ENCODE data around the gene STAMBP. TPM values are rescaled to one million over a fixed set of nuclear protein-coding genes. Genes with fewer than 3 reads are reported as not detected.
"Not testable (repeated sequence)": the region's sequence is repeated elsewhere in the genome, so short reads cannot be mapped to it uniquely, and the experiment has no call there.

Gene STAMBP
- polyA plus RNA-seq, 3 donors: 15.1 to 27.9 (median 18.1) TPM

DNA sequence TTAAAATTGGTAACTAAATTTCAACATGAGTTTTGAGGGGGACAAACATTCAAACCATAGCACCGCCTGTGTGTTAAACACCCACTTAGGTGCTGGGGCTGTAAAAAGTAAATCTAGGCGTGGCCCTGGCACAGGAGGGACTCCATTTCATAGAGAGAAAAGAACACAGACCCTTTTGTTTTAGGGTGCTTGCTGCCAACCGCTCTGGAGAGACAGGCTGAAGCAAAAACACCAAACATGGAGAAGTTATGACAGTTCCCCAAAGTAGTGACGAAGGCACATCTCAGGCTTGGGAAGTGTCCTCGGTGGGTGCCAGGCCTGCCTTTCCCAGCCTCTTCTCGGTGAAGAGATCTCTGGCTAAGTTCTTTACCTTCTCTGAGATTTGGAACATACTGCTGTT is 69.2 kb downstream of the STAMBP start:
- no peak overlapping the region for H3K27ac ChIP-seq (ENCODE audit: low read depth, low read length)
- WGBS, 3 donors: 64 to 75% (median 74%) methylated on average over 6 of the region's 6 CpGs

DNA sequence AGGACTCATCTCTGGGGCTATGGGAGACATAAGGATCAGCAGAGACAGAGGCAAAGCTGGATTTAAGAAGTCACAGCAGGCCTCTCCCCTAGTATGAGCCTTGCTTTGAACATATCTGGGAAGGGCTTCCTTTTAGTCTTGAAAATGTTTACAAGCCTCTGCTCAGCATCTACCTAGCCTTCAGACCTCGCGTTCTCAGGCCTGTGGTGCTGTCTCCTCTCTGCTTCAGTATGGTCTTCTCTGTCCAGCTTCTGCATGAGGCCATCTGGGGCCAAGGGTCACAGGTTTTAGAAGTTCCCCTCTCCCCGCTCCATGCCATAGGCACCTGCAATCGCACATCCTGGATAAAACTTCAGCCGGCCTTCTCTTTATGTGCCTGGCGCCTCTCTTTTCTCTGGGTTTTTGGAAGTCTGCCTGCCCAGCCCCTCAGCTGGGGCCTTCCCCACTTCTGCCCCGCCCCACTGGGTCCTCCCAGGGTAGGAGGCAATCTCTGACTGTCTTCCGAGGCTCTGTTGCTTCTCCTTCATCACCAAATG is 71.1 kb downstream of the STAMBP start:
- no peak overlapping the region for H3K27ac ChIP-seq (ENCODE audit: low read depth, low read length)
- 80 to 83% (median 82%) methylated on average over 8 of the region's 8 CpGs for WGBS, 3 donors

DNA sequence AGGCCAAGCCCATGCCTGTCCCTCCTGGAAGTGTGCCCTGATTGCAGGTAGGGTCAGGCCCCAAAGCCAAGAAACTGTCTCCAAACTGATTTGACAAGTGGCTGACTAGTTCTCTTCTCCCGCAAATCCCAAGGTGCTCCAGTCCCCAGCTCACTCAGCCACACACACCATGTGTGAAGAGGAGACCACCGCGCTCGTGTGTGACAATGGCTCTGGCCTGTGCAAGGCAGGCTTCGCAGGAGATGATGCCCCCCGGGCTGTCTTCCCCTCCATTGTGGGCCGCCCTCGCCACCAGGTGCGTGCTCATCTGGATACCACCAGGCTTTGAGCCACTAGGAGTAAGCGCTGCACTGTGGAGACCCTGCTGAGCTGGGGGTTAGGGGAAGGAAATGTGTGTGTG is 72.4 kb downstream of the STAMBP start:
- 81 to 92% (median 85%) methylated on average over 10 of the region's 10 CpGs for WGBS, 3 donors
- H3K27ac ChIP-seq (ENCODE audit: low read depth, low read length): no peak overlapping the region

DNA sequence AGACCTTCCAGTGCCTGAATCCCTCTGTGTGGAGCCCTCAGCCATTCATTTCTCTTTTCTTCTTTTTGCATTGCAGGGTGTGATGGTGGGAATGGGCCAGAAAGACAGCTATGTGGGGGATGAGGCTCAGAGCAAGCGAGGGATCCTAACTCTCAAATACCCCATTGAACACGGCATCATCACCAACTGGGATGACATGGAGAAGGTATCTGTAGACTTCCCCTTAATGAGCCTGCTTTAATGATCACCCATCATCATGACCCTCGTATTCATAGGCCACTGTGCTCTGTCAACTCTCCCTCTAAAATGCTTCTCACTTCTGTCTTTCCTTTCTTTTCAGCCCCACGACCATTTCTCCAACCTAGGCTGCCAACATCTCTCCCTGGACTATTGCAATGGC is 73.5 kb downstream of the STAMBP start:
- no peak overlapping the region for H3K27ac ChIP-seq (ENCODE audit: low read depth, low read length)
- WGBS, 3 donors: 75 to 84% (median 82%) methylated on average over 4 of the region's 4 CpGs

DNA sequence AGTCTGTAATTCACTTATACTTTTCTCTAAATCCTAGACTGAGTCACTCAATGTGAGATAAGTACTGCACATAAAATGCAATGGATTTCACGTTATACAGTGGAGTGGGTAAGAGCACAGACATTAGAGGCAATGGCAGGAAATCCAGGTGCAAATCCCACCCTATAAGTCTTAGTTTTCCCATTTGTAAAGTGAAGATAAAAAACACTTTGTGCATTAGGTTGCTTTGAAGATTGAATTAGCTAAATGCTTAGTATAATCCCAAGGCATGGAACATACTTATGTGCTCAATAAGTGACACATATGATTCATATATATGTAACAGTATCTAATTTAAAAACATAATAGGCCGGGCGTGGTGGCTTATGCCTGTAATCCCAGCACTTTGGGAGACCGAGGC is 74.6 kb downstream of the STAMBP start:
- no peak overlapping the region for H3K27ac ChIP-seq (ENCODE audit: low read depth, low read length)
- 79 to 90% (median 89%) methylated on average over 4 of the region's 4 CpGs for WGBS, 3 donors

- not testable (repeated sequence) for H3K27ac ChIP-seq (ENCODE audit: low read depth, low read length)
- WGBS, 3 donors: 87 to 93% (median 93%) methylated on average over 5 of the region's 5 CpGs
Measured at GRCh38 chr2:73903949-73904613, 75.3 kb downstream of the STAMBP start.

DNA sequence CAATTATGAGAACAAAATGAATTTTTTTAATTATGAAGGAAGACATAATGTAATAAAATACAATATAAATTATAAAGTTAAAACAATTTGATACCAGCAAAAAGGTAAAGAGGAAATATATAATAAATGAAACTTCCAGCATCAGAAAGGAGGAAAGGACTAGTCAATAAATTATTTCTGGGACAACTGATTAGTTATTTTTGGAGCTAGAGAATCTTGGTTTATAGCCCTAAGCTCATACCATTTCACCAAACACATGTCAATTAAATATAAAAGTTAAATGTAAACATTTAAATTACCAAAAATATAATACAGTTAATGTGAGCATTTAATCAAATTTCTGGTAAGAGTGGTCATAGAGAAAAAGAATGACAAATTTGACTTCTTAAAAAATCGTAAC is 76.2 kb downstream of the STAMBP start:
- 78 to 94% (median 89%) methylated on average over 1 of the region's 1 CpG for WGBS, 3 donors

GRCh38 chr2:73906847-73907505 is 78.2 kb downstream of the STAMBP start:
- WGBS, 3 donors: 67 to 75% (median 69%) methylated on average over 5 of the region's 5 CpGs
- H3K27ac ChIP-seq (ENCODE audit: low read depth, low read length): no peak overlapping the region

More for the DNA sequence above, 76.2 kb downstream of the STAMBP start:
- no peak overlapping the region for H3K27ac ChIP-seq (ENCODE audit: low read depth, low read length)

DNA sequence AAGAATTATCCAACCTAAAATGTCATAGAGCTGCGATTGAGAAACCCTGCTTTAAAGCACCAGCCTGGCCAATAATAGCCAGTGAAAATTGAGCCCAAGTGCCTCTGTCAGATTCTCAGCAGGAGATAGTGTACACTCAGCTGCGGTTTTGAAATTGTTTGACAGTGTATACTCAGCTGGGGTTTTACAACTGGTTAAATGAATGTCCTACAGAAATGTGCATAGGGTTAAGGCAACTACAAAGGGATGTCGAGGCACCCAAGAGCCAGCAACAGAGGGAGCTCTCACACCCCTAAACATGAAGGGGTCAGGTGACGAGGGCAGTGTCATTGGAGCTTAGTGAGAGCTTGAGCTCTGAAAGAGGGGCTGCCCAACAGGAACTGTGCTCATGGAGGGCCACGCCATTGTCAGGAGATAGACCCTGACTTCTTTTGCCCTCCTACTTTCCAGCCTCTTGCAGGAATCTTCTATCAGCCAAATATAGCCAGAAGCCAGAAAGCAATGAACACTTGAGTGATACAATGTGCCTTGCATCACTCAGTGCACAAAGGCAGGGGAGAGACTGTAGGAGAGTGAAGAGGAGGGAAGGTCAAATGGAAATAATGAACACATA is 79.2 kb downstream of the STAMBP start:
- WGBS, 3 donors: 44 to 60% (median 55%) methylated on average over 5 of the region's 5 CpGs
- H3K27ac ChIP-seq (ENCODE audit: low read depth, low read length): no peak overlapping the region

DNA sequence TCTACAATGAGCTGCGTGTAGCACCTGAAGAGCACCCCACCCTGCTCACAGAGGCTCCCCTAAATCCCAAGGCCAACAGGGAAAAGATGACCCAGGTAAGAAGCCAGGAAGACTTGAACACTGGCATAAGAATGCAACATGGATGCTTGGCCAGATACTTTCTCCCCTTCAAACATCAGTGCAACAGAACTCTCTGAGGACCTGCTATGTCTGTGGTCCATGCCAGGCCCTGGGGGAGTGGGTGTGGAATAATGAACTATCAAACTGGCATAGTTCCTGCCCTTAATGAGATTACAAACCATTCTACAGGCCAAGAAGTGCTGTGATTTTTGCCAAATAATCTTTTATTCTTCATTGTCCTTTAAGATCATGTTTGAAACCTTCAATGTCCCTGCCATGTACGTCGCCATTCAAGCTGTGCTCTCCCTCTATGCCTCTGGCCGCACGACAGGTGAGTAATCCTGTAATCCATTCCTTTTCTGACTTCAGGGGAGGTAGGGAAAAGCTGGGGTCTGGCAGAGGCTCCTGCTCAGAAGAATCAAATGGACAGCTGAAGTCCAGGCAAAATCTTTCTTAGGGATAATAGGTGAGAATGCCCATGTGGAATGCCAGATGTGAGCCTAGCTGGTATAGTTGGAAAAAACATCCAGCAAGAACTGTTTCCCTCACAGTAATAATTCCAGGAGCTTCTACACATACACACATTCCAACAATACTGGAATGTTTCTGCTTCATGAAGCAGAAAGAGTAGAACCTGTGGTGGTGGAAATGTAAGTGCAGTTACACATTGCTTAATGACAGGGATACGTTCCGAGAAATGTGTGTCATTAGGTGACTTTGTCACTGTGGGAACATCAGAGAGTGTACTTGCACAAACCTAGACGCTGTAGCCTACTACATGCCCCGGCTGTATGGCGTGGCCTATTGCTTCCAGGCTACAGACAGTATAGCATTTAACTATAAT is 80.2 kb downstream of the STAMBP start:
- WGBS, 3 donors: 76 to 90% (median 86%) methylated on average over 10 of the region's 10 CpGs
- H3K27ac ChIP-seq (ENCODE audit: low read depth, low read length): no peak overlapping the region

DNA sequence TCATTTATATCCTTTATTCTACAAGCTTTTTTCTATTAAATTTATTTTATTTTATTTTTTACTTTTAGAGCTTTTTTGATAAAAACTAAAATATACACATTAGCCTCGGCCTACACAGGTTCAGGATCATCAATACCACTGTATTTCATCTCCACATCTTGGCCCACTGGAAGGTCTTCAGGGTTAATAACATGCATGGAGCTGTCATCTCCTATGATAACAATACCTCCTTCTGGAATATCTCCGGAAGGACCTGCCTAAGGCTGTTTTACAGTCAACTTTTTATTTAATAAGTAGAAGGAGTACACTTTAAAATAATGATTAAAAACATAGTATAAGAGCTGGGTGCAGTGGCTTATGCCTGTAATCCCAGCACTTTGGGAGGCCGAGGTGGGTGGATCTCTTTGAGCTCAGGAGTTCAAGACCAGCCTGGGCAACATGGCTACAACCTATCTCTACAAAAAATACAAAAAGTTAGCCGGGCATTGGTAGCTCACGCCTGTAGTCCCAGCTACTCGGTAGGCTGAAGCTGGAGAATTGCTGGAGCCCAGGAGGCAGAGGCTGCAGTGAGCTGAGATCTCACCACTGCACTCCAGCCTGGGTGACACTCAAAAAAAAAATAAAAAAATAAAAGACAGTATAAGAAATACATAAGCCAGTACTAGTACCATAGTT is 82.2 kb downstream of the STAMBP start:
- WGBS, 3 donors: 79 to 84% (median 80%) methylated on average over 6 of the region's 6 CpGs
- H3K27ac ChIP-seq (ENCODE audit: low read depth, low read length): no peak overlapping the region

DNA sequence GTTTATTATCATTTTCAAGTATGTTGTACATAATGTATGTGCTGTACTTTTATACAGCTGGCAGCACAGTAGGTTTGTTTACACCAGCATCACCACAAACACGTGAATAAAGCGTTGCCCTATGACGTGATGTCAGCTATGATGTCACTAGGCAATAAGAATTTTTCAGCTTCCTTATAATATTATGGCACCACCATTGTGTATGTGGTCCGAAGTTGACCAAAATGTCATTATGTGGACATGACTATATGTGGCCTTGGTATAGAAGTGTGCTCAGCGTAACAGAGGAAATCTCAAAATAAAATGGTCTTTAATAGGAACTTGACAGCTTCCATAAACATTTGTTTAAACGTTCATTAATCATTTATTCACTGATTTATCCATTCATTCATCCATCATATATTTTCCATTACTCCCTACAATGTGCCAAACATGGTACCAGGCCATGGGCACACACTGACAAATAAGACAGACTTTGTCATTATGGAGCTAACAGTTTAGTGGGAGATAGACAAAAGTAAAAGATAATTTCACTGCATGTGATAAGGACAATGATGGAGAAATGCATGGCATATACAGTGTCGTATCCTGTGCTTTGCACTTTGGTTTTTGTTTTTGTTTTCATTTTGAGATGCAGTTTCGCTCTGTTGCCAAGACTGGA is 82.9 kb downstream of the STAMBP start:
- H3K27ac ChIP-seq (ENCODE audit: low read depth, low read length): no peak overlapping the region
- WGBS, 3 donors: 79 to 84% (median 84%) methylated on average over 8 of the region's 8 CpGs

- no peak overlapping the region for H3K27ac ChIP-seq (ENCODE audit: low read depth, low read length)
- 88 to 93% (median 92%) methylated on average over 8 of the region's 8 CpGs for WGBS, 3 donors
Measured at GRCh38 chr2:73913414-73914054, 84.8 kb downstream of the STAMBP start.

GRCh38 chr2:73914667-73915066 is 85.9 kb downstream of the STAMBP start:
- H3K27ac ChIP-seq (ENCODE audit: low read depth, low read length): no peak overlapping the region

DNA sequence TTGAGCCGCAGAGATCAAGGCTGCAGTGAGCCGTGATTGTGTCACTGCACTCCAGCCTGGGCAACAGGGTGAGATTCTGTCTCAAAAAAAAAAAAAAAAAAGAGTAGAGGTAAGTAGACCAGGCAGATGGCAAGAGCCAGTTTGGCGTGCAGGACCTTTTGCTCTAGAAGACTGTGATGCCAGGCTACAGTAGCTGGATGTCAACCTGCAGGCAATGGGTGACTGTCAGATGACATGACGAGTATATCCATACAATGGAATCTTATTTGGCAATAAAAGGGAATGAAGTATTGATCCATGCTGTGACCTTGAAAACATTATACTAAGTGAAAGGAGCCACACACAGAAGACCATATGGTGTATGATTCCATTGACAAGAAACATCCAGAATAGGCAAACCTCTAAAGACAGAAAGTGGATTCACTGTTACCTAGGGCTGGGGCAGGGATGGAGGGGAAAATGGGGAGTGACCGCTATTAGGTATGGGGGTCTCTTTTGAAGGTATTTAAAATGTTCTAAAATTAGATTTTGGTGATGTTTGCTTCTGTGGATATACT is 86.8 kb downstream of the STAMBP start:
- no peak overlapping the region for H3K27ac ChIP-seq (ENCODE audit: low read depth, low read length)
- 84 to 94% (median 94%) methylated on average over 5 of the region's 5 CpGs for WGBS, 3 donors

More at GRCh38 chr2:73914667-73915066, 85.9 kb downstream of the STAMBP start:
- 85 to 87% (median 86%) methylated on average over 4 of the region's 4 CpGs for WGBS, 3 donors

- WGBS, 3 donors: 41 to 72% (median 66%) methylated on average over 2 of the region's 2 CpGs
- no peak overlapping the region for H3K27ac ChIP-seq (ENCODE audit: low read depth, low read length)
Measured at GRCh38 chr2:73916666-73917065, 87.9 kb downstream of the STAMBP start.

DNA sequence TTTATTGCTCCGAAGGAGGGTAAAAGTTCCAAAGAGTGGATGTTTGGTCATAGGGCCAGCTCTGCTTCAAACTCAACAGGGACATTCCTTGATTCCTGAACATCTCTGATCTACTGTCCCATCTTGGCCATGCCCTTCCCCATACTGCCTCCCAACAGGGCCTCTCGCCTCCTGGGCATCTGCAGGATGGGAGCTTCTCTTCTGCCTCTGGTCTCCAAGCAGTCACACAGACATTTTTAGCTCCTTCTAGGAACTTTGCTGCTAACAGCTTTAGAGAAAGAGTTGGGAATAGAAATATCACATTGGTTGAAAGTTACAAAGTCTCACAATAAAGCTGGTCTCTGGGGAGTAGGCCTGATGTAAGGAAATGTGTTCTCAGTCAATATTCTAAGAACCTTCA is 88.5 kb downstream of the STAMBP start:
- no peak overlapping the region for H3K27ac ChIP-seq (ENCODE audit: low read depth, low read length)
- 46 to 96% (median 87%) methylated on average over 2 of the region's 2 CpGs for WGBS, 3 donors

Measured in adipose tissue (tissue), 3 donors.